HFFc6 (cell line): Measurements from ENCODE around the gene LCE4A. TPM values are rescaled to one million over a fixed set of nuclear protein-coding genes. Genes with fewer than 3 reads are reported as not detected.

ENCODE experiments used
- DNase-seq: peaks from one replicate; pipeline ENCODE4 v3.0.0-alpha.2; 2018
- H3K27ac Mint-ChIP-seq: 2 replicates; pipeline ENCODE4 v1.8.0; 2020; ENCODE audit warnings: mild to moderate bottlenecking, mixed read lengths
- H3K27me3 Mint-ChIP-seq: 2 replicates; pipeline ENCODE4 v1.8.0; 2021; ENCODE audit warnings: mild to moderate bottlenecking, moderate library complexity, mixed read lengths; ENCODE audit not compliant: insufficient read depth
- H3K36me3 Mint-ChIP-seq: 2 replicates; pipeline ENCODE4 v1.8.0; 2021; ENCODE audit warnings: low read depth, mixed read lengths
- H3K4me1 Mint-ChIP-seq: 2 replicates; pipeline ENCODE4 v1.8.0; 2020; ENCODE audit warnings: low read depth, mixed read lengths
- H3K4me3 Mint-ChIP-seq: 2 replicates; pipeline ENCODE4 v1.8.0; 2020; ENCODE audit warnings: mild to moderate bottlenecking, moderate library complexity, mixed read lengths
- H3K9me3 Mint-ChIP-seq: 2 replicates; pipeline ENCODE4 v1.8.0; 2020; ENCODE audit warnings: mild to moderate bottlenecking, mixed read lengths
- total RNA-seq, 6 experiments: library from RNA; stranded (reverse); fragmentation: NEBNext Ultra II Directional; extraction: Animal tissue kit (Norgen Biotek cat#: 25700); gene quantifications; 2 replicates in 1 of 6; 3 replicates in 5 of 6; pipeline ENCODE4 v1.2.3, GENCODE V29; 2021
- TF ChIP-seq, protein P1 (sequence below): fragments of 200-600 bp; sonication (generic); IDR thresholded peaks from 2 replicates; pipeline ENCODE4 v1.5.0; 2021; ENCODE audit warnings: antibody characterized with exemption, mild to moderate bottlenecking

LCE4A gene
- total RNA-seq, 6 experiments from 2014 or later: 0.31 TPM; not detected in 5

DNA sequence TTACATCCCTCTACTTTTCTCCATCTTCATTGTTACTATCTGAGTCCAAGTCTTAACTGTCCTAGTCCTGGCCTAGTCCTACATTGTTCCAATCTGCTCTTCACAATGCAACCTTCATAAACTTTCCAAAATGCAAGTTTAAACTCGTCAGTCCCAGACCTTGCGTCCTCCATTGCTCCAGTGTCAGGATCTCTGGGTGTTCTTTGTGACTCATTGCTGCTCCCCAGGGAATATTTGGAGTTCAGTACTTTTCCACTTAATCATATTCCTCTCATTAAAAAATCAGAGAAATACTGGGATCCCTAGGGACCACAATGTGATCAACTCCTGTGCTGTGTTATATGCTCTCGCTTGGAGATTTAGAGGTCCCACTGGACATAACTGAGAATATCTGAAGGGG lies 31.9 kb downstream of the LCE4A start:
- peaks cover 5% of the 10 kb centered on the region; the same call in 1 of the 2 replicates for H3K27me3 Mint-ChIP-seq
- no peak overlapping the region; the same call in 1 of the 2 replicates for H3K4me3 Mint-ChIP-seq
- H3K27ac Mint-ChIP-seq: no peak overlapping the region
- H3K9me3 Mint-ChIP-seq: peaks cover 9% of the 10 kb centered on the region; the same call in 1 of the 2 replicates
- DNase-seq: no peak
- TF ChIP-seq, protein P1, sequence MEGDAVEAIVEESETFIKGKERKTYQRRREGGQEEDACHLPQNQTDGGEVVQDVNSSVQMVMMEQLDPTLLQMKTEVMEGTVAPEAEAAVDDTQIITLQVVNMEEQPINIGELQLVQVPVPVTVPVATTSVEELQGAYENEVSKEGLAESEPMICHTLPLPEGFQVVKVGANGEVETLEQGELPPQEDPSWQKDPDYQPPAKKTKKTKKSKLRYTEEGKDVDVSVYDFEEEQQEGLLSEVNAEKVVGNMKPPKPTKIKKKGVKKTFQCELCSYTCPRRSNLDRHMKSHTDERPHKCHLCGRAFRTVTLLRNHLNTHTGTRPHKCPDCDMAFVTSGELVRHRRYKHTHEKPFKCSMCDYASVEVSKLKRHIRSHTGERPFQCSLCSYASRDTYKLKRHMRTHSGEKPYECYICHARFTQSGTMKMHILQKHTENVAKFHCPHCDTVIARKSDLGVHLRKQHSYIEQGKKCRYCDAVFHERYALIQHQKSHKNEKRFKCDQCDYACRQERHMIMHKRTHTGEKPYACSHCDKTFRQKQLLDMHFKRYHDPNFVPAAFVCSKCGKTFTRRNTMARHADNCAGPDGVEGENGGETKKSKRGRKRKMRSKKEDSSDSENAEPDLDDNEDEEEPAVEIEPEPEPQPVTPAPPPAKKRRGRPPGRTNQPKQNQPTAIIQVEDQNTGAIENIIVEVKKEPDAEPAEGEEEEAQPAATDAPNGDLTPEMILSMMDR: no peak
- no peaks in the 10 kb centered on the region for H3K36me3 Mint-ChIP-seq
- H3K4me1 Mint-ChIP-seq: peaks cover 20% of the 10 kb centered on the region; the same call in 1 of the 2 replicates

DNA sequence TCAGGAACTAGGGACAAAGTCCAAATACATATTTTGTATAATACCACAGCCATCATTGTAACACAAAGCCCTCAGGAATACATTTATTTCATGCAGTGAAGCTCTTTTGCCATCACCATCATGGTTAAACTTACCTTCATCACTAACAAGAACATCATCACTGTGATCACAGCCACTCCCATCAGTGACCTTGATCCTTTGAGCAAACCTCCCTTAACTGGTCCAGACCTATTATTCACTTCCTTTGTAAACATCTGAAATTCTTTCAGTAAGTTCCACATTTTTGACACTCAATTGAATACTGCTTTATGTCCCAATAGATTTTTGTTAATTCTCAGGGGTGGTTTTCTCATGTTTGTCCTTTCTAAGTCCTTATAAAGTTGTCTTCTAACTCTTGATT lies 33.7 kb downstream of the LCE4A start:
- Mint-ChIP-seq H3K4me1 (peaks cover 22% of the 10 kb centered on the region; the same call in 1 of the 2 replicates), H3K9me3 (peaks cover 6% of the 10 kb centered on the region; the same call in 1 of the 2 replicates), H3K4me3 (no peak overlapping the region), H3K36me3 (no peaks in the 10 kb centered on the region), H3K27ac (no peak overlapping the region), H3K27me3 (peaks cover 5% of the 10 kb centered on the region; the same call in 1 of the 2 replicates)
- TF ChIP-seq, protein P1: no peak
- DNase-seq: no peak

DNA sequence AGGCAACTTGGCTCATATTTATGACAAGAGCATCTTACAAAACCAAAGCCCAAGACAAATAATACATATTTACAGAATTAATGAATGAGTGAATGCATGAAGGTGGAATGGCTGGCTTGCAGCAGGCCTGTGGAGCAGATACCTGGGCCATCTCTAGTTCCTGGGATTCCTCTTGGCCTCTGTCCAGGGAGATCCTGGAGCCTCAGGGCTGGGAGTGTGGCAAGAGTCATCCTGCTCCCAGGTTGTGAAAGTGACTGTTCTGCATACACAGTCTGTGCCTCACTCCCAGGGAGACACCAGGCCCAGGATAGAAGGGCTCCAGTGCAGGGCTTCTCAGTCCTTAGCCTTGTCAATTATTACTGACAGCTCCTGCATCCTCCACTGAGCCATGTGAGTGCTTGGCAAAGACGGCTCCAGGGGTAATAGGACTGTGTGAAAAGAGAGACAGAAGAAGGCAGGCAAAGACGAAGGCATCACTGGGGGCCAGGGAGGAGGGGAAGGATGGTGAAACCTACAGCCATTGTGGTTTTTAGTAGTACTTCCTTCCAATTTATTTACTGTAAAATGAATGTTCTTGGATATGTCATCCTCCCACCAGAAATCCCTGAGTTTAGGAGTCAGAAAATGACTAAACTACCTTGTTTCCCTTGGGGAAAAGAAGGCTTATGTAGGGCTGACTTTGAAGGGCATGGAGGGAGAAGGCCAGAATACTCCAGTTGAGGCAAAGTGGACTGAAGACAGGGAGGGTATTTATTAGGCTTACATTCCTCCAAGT lies 35.6 kb downstream of the LCE4A start:
- DNase-seq: peak; percentile 8
- Mint-ChIP-seq H3K27ac (no peak overlapping the region), H3K4me1 (peaks cover 22% of the 10 kb centered on the region; the same call in 1 of the 2 replicates), H3K36me3 (no peaks in the 10 kb centered on the region), H3K4me3 (no peak overlapping the region), H3K9me3 (no peaks in the 10 kb centered on the region; the same call in 1 of the 2 replicates), H3K27me3 (peaks cover 1% of the 10 kb centered on the region; the same call in 1 of the 2 replicates)
- TF ChIP-seq, protein P1: no peak

DNA sequence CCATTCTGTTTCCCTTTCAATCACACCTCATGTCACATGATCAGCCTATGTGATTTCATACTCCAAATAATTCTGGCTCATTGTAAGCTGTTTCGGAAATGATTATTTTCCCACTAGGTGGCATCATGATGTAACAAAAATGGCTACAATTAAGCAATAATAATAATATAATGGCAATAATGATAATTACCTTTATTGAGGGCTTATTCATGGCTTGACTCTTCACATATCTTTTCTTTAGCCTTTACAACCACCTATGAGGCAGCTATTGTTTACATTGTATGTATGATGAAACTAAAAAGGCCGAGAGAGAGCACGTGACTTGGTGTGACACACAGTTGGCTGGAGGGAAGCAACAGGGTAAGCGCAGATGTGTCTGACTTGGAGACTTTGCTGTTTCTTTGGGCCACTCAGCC lies 37.3 kb downstream of the LCE4A start:
- TF ChIP-seq, protein P1: peak; percentile 43; the same call in 1 of the 2 replicates
- Mint-ChIP-seq H3K27ac (no peak overlapping the region; the same call in 1 of the 2 replicates), H3K9me3 (no peaks in the 10 kb centered on the region; the same call in 1 of the 2 replicates), H3K27me3 (peaks cover 1% of the 10 kb centered on the region; the same call in 1 of the 2 replicates), H3K36me3 (no peaks in the 10 kb centered on the region), H3K4me3 (no peak overlapping the region), H3K4me1 (peaks cover 16% of the 10 kb centered on the region; the same call in 1 of the 2 replicates)
- peak; percentile 54 for DNase-seq

- H3K27me3 Mint-ChIP-seq: peaks cover 1% of the 10 kb centered on the region; the same call in 1 of the 2 replicates
- peaks cover 6% of the 10 kb centered on the region for H3K9me3 Mint-ChIP-seq
- H3K27ac Mint-ChIP-seq: no peak overlapping the region; the same call in 1 of the 2 replicates
- TF ChIP-seq, protein P1: no peak
- peaks cover 16% of the 10 kb centered on the region; the same call in 1 of the 2 replicates for H3K4me1 Mint-ChIP-seq
- DNase-seq: no peak
- H3K36me3 Mint-ChIP-seq: no peaks in the 10 kb centered on the region
- no peak overlapping the region for H3K4me3 Mint-ChIP-seq
Measured at GRCh38 chr1:152745765-152746444, 37.9 kb downstream of the LCE4A start.
